Lower leg skin (tissue), 4 donors: Measurements from ENCODE around the gene RNF11. TPM values are rescaled to one million over a fixed set of nuclear protein-coding genes. Genes with fewer than 3 reads are reported as not detected.

ENCODE experiments used
- DNase-seq, 2 donors: peaks; one replicate each; pipeline ENCODE4 v3.0.0-alpha.2; 2019; ENCODE audit warnings: low spot score in 2 of 2
- H3K4me3 ChIP-seq: fragments of 200-600 bp; sonication (generic); 2 replicates; pipeline ENCODE4 v1.5.1; 2017; ENCODE audit warnings: mild to moderate bottlenecking, low read depth; ENCODE audit not compliant: poor library complexity, severe bottlenecking
- CTCF ChIP-seq, 3 donors: fragments of 450-650 bp; IDR thresholded peaks; one replicate each; pipeline ENCODE4 v1.5.1; 2016; ENCODE audit warnings: antibody characterized with exemption in 3 of 3, mild to moderate bottlenecking in 3 of 3, moderate library complexity in 2 of 3
- POLR2A ChIP-seq, 2 donors: fragments of 450-650 bp; IDR thresholded peaks; one replicate each; pipeline ENCODE4 v1.6.1; 2016 to 2017; ENCODE audit warnings: antibody characterized with exemption in 2 of 2, mild to moderate bottlenecking in 1 of 2, moderate library complexity in 1 of 2
- WGBS, 2 donors: methylation state at CpG; one replicate each; pipeline ENCODE4 v1.1.5; 2018; 5-methylcytosine and 5-hydroxymethylcytosine counted together
- intact Hi-C: fragments of 100-400 bp; cut with DNase I; formaldehyde crosslinking; loops from one replicate; pipeline ENCODE4 v1.15.0; 2023; ENCODE audit warnings: low total_unique reads
- total RNA-seq, 4 donors: library from RNA; depleted of rRNA; stranded (reverse); fragments of >200 nt; gene quantifications; one replicate each; pipeline ENCODE4 v1.1.0, GENCODE V29; 2016

RNF11 gene
- total RNA-seq, 4 donors from 2014 or later: 65.4 to 95.3 (median 81.6) TPM

DNA sequence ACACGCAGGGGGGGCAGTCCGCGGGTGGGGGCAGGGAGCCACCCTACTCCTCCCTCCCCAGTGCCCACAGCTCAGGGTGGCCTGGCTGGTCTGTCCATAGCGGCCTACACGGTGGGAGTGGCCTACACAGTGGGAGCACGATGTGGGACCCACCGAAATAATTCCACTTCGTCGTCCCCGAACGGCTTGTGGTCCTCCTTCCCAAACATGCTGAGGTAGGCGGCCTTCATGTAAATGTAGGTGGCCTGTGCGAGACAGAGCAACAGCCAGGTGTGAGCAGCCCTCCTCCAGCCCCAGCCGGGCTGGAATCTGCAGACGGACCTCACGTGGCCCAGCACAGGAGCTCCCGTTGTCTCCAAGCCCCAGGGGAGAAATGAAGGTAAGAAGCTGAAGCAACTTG lies 59.9 kb downstream of the RNF11 start:
- no peak for TF ChIP-seq POLR2A (IDR thresholded peaks at IDR 0.05)
- no peak for TF ChIP-seq CTCF (IDR thresholded peaks at IDR 0.05)
- WGBS, 2 donors: 88 to 92% methylated on average over 17 of the region's 17 CpGs
- DNase-seq: peak in 1 of 2 donors; percentile 84
- no peak overlapping the region for H3K4me3 ChIP-seq
- intact Hi-C loops: no loop called here

DNA sequence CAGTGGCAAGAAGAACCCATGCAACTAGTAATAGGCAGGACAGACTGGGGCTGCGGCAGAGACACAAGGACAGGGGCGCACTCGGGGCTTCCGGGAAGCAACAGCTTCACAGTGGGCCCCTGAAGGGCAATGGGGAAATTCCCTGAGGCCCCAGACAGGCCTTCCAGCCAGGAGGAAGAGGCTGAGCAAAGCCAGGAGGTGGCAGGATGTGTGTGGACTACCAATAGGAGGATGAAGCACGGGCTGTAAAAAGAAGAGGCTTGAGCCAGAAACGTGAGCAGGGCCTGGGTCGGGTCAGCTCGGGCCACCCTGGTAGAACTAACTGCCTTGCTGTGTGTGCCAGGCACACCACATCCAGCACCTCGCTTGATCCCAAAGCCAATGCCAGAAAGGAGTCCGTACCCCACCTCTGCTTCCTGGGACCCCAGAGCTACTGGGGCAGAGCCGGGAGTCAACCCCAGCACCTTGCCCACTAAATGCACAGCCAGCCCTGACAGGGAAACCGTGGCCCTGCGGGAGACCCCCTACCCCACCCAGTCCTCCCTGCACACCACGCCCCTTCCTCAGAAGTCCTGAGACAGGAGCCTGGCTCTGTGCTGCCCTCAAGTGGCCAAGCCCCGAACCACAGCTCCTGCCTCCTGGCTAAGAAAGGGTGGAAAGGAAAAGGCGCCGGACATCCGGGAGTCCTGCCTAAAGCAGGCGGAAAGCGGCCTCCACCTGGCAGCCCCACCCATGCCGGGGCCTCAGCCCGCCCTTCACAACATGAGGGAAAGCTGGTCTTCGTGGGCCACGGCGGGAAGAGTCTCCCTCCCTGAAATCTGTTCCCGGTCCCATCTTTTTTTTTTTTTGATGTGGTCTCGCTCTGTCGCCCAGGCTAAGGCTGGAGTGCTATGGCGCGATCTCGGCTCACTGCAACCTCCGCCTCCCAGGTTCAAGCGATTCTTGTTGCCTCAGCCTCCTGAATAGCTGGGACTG lies 60.6 kb downstream of the RNF11 start:
- peak; percentile 72 to 96 for DNase-seq
- TF ChIP-seq POLR2A (IDR thresholded peaks at IDR 0.05) (no peak), CTCF (IDR thresholded peaks at IDR 0.05) (peak in 1 of 3 donors; percentile 79)
- intact Hi-C loops: no loop called here
- H3K4me3 ChIP-seq: no peak overlapping the region
- 24 to 26% methylated on average over 30 to 32 of the region's 33 CpGs for WGBS, 2 donors

GRCh38 chr1:51297401-51298321 lies 61.6 kb downstream of the RNF11 start:
- peak in 1 of 2 donors; percentile 83 for DNase-seq
- intact Hi-C loops: no loop called here
- no peak for TF ChIP-seq CTCF (IDR thresholded peaks at IDR 0.05)
- no peak for TF ChIP-seq POLR2A (IDR thresholded peaks at IDR 0.05)
- H3K4me3 ChIP-seq: no peak overlapping the region
- 75 to 85% methylated on average over 25 of the region's 25 CpGs for WGBS, 2 donors

DNA sequence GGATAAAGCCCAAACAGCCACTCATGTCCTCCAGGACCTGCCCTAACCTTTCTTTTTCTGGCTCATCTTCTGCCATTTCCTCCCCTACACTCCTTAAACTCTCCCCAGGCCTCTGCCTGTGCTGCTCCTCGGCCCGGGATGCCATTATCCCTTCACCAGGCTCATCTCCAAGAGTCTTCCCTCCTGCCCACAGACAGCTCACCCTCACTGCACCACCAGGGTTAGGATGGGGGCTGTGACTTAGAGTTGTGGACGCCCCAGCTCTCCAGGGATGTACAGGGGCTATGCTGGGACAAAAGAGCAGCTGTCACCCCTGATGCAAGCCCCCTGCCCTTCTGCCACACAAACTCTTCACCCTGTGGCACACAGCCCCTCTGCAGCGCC lies 62.2 kb downstream of the RNF11 start:
- intact Hi-C loops: no loop called here
- WGBS, 2 donors: 89 to 90% methylated on average over 4 of the region's 4 CpGs
- no peak for DNase-seq
- H3K4me3 ChIP-seq: no peak overlapping the region
- no peak for TF ChIP-seq CTCF (IDR thresholded peaks at IDR 0.05)

GRCh38 chr1:51299185-51299885 lies 63.3 kb downstream of the RNF11 start:
- no peak overlapping the region for H3K4me3 ChIP-seq
- peak in 1 of 2 donors; percentile 72 for DNase-seq
- WGBS, 2 donors: 89 to 94% methylated on average over 11 of the region's 11 CpGs
- TF ChIP-seq POLR2A (IDR thresholded peaks at IDR 0.05) (no peak), CTCF (IDR thresholded peaks at IDR 0.05) (no peak)
- intact Hi-C loops: no loop called here
